Measurements from ENCODE around the gene STRA6.

DNA sequence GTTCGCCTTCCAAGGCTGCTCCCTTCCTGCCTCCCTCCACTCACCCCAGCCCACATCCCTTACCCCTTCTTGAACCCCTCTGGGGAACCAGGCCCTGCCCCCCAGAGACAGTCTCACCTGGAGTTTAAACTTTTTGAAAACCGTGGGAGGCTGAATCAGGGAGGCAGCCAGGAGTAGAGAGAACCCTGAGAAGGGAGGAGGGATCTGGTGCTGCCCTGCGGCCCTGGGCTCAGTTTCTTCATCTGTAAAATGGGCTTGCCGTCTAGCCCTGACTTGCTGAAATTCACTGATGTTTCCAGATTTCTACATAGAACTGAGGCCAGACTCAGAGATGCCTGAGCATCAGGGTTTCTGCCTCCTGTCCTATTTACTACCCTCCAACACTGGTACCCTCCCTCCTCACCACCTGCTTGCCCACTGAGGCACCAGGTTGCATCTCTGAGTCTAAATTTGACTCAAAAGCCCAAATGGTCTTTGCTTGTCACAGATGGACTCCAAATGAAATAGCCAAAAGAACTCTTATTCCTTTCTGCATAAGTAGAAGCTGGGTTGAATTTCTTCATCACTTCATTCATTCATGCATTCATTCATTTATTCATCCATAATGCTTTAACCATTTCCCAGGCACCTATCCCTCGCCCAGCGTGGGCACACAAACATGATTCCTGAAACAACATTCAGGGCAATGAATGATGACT lies 11.9 kb upstream of the STRA6 start:
- TF ChIP-seq, protein P1, sequence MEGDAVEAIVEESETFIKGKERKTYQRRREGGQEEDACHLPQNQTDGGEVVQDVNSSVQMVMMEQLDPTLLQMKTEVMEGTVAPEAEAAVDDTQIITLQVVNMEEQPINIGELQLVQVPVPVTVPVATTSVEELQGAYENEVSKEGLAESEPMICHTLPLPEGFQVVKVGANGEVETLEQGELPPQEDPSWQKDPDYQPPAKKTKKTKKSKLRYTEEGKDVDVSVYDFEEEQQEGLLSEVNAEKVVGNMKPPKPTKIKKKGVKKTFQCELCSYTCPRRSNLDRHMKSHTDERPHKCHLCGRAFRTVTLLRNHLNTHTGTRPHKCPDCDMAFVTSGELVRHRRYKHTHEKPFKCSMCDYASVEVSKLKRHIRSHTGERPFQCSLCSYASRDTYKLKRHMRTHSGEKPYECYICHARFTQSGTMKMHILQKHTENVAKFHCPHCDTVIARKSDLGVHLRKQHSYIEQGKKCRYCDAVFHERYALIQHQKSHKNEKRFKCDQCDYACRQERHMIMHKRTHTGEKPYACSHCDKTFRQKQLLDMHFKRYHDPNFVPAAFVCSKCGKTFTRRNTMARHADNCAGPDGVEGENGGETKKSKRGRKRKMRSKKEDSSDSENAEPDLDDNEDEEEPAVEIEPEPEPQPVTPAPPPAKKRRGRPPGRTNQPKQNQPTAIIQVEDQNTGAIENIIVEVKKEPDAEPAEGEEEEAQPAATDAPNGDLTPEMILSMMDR (IDR thresholded peaks at IDR 0.05) = no peak
- TF ChIP-seq POLR2A (IDR thresholded peaks at IDR 0.05) = no peak

All from thyroid gland (tissue), 4 donors.